DND-41 (cell line): ENCODE measurements around the gene F2R.

Source experiments
- ATAC-seq: fragments of 200-7000 bp; cut with Tn5 transposase; 3 replicates; pipeline ENCODE4 v1.9.1; 2021; ENCODE audit warnings: low read depth; ENCODE audit not compliant: insufficient read depth
- DNase-seq: peaks from one replicate; pipeline ENCODE4 v3.0.0-alpha.2; 2020
- H2AFZ ChIP-seq: 2 replicates; pipeline ENCODE4 v1.6.0; 2012; ENCODE audit warnings: low read depth, low read length
- H3K27ac ChIP-seq: 2 replicates; pipeline ENCODE4 v1.5.1; 2012; ENCODE audit warnings: low read length, inconsistent platforms
- H3K27me3 ChIP-seq: fragments of 200-600 bp; sonication (generic); 2 replicates; pipeline ENCODE4 v1.6.0; 2012; ENCODE audit warnings: low read length, mild to moderate bottlenecking, inconsistent platforms; ENCODE audit not compliant: insufficient read depth, poor library complexity
- H3K36me3 ChIP-seq: 2 replicates; pipeline ENCODE4 v1.5.1; 2012; ENCODE audit warnings: low read length, inconsistent platforms; ENCODE audit not compliant: insufficient read depth
- H3K4me1 ChIP-seq: 2 replicates; pipeline ENCODE4 v1.5.1; 2012; ENCODE audit warnings: mild to moderate bottlenecking, low read length; ENCODE audit not compliant: insufficient read depth
- H3K4me2 ChIP-seq: 2 replicates; pipeline ENCODE4 v1.6.0; 2012; ENCODE audit warnings: mild to moderate bottlenecking, moderate library complexity, low read length, inconsistent platforms; ENCODE audit not compliant: insufficient read depth
- H3K4me3 ChIP-seq, 2 experiments: fragments of 200-600 bp in 1 of 2; shearing (Covaris generic) in 1 of 2; 2 replicates each; pipeline ENCODE4 v1.5.1; 2012 to 2016; ENCODE audit warnings: inconsistent platforms in 2 of 2, low read length in 2 of 2, mild to moderate bottlenecking in 2 of 2, low read depth in 1 of 2, moderate library complexity in 1 of 2
- H3K79me2 ChIP-seq: 2 replicates; pipeline ENCODE4 v1.6.0; 2012; ENCODE audit warnings: low read length, inconsistent platforms; ENCODE audit not compliant: insufficient read depth
- H3K9ac ChIP-seq: 2 replicates; pipeline ENCODE4 v1.6.0; 2012; ENCODE audit warnings: low read depth, mild to moderate bottlenecking, inconsistent platforms, low read length, moderate library complexity
- H3K9me3 ChIP-seq: 2 replicates; pipeline ENCODE4 v1.5.1; 2012; ENCODE audit warnings: low read length, moderate library complexity, mild to moderate bottlenecking, inconsistent platforms; ENCODE audit not compliant: insufficient read depth, severe bottlenecking
- H4K20me1 ChIP-seq: 2 replicates; pipeline ENCODE4 v1.6.0; 2012; ENCODE audit warnings: low read length; ENCODE audit not compliant: insufficient read depth
- EZH2 ChIP-seq: IDR thresholded peaks from 3 replicates; pipeline ENCODE4 v1.6.1; 2012; ENCODE audit warnings: borderline replicate concordance, low read depth, mild to moderate bottlenecking, moderate library complexity, low read length, inconsistent platforms; ENCODE audit not compliant: severe bottlenecking
- TF ChIP-seq, protein P1 (sequence below): IDR thresholded peaks from 2 replicates; pipeline ENCODE4 v1.5.1; 2012; ENCODE audit warnings: borderline replicate concordance, low read length, moderate library complexity, mild to moderate bottlenecking; ENCODE audit not compliant: poor library complexity, severe bottlenecking; ENCODE audit errors: extremely low read depth

F2R gene

DNA sequence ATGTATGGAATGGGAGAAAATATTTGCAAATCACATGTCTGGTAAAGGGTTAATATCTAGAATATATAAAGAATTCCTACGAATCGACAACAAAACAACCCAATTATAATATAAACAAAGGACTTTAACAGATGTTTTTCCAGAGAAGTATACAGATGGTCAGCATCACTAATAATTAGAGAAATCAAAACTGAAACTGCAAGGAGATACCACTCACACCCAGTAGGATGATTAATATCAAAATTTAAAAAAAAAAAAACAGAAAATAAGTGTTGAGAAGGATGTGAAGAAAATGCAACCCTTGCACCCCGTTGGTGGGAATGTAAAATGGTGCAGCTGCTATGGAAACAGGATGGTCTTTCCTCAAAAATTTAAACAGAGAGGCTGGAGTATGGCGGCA, 34.6 kb upstream of the F2R start:
- no peak for TF ChIP-seq EZH2
- TF ChIP-seq, protein P1, sequence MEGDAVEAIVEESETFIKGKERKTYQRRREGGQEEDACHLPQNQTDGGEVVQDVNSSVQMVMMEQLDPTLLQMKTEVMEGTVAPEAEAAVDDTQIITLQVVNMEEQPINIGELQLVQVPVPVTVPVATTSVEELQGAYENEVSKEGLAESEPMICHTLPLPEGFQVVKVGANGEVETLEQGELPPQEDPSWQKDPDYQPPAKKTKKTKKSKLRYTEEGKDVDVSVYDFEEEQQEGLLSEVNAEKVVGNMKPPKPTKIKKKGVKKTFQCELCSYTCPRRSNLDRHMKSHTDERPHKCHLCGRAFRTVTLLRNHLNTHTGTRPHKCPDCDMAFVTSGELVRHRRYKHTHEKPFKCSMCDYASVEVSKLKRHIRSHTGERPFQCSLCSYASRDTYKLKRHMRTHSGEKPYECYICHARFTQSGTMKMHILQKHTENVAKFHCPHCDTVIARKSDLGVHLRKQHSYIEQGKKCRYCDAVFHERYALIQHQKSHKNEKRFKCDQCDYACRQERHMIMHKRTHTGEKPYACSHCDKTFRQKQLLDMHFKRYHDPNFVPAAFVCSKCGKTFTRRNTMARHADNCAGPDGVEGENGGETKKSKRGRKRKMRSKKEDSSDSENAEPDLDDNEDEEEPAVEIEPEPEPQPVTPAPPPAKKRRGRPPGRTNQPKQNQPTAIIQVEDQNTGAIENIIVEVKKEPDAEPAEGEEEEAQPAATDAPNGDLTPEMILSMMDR, result no peak
- H3K27me3 ChIP-seq, result no peaks in the 10 kb centered on the region

DNA sequence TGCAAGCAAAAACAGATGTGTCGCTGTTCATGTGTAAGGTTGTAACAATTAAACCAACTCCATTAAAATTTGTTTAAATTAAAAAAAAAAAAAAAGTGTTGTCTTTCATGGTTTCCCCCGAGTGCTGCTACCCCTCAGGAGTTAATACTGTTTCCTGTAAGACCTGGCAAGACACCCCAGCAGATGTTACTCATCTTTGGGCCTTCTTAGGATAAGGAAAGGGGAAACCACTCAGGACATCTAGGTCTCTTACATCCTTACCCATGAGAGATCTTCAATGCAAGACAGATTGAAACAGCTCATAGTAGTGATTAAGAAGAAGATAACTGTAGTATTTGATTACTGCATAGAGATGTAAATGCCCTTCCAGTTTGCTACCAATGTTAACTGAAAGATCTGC, 33.5 kb upstream of the F2R start:
- H3K36me3 ChIP-seq, result no peaks in the 10 kb centered on the region
- DNase-seq (no peak), ATAC-seq (no peak)
- no peaks in the 10 kb centered on the region for H3K9me3 ChIP-seq
- H3K4me2 ChIP-seq, result no peak overlapping the region
- H2AFZ ChIP-seq, result no peak overlapping the region
- H4K20me1 ChIP-seq, result no peaks in the 10 kb centered on the region
- no peaks in the 10 kb centered on the region for H3K4me1 ChIP-seq
- H3K27ac ChIP-seq, result no peak overlapping the region
- no peak overlapping the region for H3K9ac ChIP-seq
- TF ChIP-seq, protein P1, result no peak
- TF ChIP-seq EZH2, result no peak
- no peaks in the 10 kb centered on the region for H3K79me2 ChIP-seq
- no peak overlapping the region for H3K4me3 ChIP-seq
- H3K27me3 ChIP-seq, result no peaks in the 10 kb centered on the region

More for the DNA sequence above, 34.6 kb upstream of the F2R start:
- no peaks in the 10 kb centered on the region for H3K4me1 ChIP-seq
- H4K20me1 ChIP-seq, result no peaks in the 10 kb centered on the region
- H3K36me3 ChIP-seq, result no peaks in the 10 kb centered on the region
- no peak overlapping the region for H3K4me3 ChIP-seq
- no peak overlapping the region for H2AFZ ChIP-seq
- H3K9ac ChIP-seq, result no peak overlapping the region
- H3K79me2 ChIP-seq, result no peaks in the 10 kb centered on the region
- no peaks in the 10 kb centered on the region for H3K9me3 ChIP-seq
- H3K4me2 ChIP-seq, result no peak overlapping the region
- ATAC-seq (no peak), DNase-seq (no peak)
- no peak overlapping the region for H3K27ac ChIP-seq

DNA sequence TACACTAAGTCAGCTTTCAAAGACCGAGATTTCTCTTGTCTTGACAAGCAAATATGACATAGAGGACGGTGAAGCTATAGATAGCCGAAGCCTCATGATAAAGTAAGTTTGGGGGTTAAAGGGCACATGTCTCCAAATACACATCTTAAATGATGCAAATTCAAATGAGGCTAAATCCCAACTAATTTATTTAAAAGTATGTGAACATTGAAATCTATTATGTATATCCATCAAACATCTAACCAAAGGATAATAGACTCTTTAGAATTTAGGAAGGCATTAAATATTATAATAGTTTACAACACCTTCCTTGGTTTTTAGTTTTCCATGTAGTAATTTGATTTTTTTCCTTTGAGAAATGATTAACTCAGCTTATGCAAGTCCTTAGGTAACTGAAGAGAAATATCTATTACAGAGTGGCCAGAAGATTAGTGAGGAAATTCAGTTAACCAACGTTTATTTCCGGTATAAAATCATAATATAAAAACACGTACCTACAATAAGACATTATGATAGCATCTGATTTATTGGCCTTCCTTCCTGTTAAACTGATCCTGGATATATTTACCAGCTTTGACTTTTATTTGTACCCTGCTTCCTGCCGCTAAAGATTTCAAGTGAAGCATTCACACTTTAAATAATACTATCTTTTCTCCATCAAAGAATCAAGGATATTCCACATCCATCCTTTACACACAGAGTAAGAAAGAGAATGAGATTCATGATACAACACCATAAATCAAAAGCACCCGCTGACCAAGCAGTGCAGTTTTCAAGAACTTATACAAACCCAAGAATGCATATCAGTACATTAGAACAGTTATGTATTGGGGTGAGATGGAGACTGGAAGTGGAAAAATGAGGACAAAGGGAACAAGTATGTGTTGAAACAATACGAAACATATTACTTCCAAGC, 31.9 kb upstream of the F2R start:
- H3K4me2 ChIP-seq, result no peak overlapping the region
- H3K36me3 ChIP-seq, result no peaks in the 10 kb centered on the region
- no peak overlapping the region for H3K9ac ChIP-seq
- TF ChIP-seq, protein P1, result no peak
- no peak for TF ChIP-seq EZH2
- no peaks in the 10 kb centered on the region for H4K20me1 ChIP-seq
- no peak overlapping the region for H3K4me3 ChIP-seq
- H3K79me2 ChIP-seq, result no peaks in the 10 kb centered on the region
- H3K4me1 ChIP-seq, result no peaks in the 10 kb centered on the region
- DNase-seq (no peak), ATAC-seq (no peak)
- H2AFZ ChIP-seq, result no peak overlapping the region
- no peaks in the 10 kb centered on the region for H3K9me3 ChIP-seq
- no peak overlapping the region for H3K27ac ChIP-seq
- no peaks in the 10 kb centered on the region for H3K27me3 ChIP-seq
